Stimulated activated CD8-positive, alpha-beta memory T cell treated with anti-CD3 and anti-CD28 coated beads, Interleukin-12 subunit alpha, Interleukin-12 subunit beta, amount 100 ng/mL, for 24 hours (primary cell): Measurements from ENCODE around the gene FADS2.
"Not testable (repeated sequence)": the region's sequence is repeated elsewhere in the genome, so short reads cannot be mapped to it uniquely, and the experiment has no call there.

ENCODE experiments used
- DNase-seq: peaks from one replicate; pipeline ENCODE4 v3.0.0-alpha.2; 2020; ENCODE audit errors: extremely low read depth

Gene FADS2

DNA sequence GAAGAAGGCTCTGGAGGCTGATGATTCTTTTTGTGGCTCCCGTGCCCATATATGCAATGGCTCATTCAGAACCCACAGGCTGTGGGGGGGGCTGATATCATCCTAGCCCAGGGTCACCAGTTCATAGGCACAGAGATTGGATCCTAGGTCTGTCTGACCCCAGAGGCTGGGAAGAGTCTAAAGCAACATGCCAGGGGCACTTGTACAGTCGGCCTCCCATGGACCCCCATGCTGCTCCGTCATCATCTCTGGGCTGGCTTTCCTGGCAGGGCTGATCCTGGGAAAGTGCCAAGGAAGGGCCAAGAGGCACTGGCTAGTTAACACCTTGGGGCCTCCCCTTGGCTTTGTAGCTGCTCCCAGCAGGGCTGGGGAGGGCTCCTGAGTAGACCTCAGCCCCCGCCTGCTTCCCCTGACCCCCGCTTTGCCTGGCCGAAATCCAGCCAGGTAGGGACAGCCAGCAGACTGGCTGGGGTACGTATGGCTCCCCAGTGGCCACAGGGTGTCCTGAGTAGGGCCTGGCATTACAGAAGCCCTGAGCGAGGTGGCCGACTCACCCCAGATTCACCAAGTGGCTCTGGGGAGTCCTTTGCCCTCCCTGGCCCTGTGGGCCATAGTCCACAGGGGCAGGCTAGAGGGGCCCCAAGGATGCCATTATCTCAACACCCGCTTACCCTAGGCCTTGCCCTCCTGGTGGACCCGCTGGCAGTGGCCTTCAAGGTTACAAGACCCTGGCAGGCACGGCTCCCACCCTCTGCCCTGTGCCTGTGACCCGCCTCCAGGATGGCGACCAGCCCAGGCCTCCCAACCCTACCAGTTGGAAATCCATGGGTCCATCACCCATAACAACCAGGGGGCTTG, 40.7 kb downstream of the FADS2 start:
- no peak for DNase-seq

- no peak for DNase-seq
These were observed 41.3 kb downstream of the FADS2 start for GRCh38 chr11:61869429-61869707.

GRCh38 chr11:61869708-61870451, 41.8 kb downstream of the FADS2 start:
- no peak for DNase-seq

DNA sequence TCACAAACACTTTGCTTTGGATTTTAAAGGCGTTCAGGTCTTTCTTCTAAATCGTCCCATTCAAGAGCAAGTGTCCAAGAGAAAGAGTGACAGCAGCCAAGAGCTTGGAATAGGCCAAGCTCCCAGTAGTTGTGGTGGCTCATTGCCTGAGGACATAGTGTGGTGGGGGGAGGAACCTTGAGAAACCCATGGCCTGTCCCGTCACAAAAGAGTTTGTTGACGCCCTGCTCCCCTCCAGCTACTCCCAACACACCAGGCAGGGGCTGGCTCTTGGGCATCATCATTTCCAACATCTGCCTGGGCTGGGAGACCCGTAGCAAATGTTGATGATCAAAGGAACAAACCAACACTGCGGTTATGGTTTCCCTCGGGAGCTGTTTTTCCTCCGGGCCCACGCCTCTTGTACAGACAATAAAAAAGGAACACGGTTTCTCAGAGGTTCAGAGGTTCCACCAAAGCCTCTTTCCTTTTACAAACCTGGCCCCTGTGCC, 42.5 kb downstream of the FADS2 start:
- DNase-seq = no peak

DNA sequence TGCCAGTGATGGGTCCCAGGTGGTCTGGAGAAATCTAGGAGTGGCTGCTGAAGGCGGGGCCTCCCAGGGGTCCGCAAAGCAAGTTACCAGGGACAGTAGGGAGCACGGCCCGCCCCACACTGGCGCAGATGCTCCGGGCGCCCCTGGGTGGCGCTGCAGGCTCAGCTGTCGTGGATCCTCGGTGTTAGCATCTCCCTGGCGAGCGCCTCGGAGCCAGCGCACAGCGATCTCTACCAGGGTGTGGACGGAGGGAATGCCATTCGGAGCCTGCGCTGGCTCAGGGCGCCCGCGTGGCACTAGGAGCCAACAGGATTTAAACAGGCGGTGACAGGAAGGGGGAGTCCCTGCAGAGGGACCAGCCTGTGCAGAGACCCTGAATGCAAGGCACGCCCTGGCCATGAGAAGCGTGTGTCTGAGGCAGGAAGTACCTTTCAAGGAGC, 43.1 kb downstream of the FADS2 start:
- peak; percentile 17 for DNase-seq

DNA sequence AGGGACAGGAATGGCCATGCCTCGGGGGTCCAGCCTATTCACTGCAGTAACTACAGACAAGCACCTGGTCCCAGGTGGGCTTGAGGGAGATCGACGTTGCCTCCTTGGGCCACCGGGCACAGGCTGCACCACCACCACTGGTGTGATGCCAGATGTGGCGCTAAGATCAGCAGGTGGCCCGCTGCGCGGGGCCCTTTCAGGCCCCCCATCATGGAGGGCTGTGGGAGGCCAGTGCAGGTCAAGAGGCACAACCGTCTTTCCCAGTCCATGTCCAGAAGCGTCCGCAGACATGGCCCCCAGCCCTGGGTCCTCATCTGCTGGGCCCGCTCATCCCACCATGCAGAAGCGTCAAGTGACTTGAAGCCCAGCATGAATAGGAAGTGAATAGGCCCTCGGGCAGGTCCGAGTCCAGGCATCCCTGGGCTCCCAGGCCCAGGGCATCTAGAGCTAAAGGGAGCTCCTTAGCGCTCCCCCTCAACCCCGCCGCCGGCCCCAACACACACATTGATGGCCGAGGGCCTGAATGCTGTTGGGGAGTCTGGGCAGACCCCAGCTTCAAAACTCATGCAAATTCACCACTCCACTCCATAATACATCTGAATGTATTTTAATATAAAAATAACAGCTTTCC, 45.0 kb downstream of the FADS2 start:
- no peak for DNase-seq

DNA sequence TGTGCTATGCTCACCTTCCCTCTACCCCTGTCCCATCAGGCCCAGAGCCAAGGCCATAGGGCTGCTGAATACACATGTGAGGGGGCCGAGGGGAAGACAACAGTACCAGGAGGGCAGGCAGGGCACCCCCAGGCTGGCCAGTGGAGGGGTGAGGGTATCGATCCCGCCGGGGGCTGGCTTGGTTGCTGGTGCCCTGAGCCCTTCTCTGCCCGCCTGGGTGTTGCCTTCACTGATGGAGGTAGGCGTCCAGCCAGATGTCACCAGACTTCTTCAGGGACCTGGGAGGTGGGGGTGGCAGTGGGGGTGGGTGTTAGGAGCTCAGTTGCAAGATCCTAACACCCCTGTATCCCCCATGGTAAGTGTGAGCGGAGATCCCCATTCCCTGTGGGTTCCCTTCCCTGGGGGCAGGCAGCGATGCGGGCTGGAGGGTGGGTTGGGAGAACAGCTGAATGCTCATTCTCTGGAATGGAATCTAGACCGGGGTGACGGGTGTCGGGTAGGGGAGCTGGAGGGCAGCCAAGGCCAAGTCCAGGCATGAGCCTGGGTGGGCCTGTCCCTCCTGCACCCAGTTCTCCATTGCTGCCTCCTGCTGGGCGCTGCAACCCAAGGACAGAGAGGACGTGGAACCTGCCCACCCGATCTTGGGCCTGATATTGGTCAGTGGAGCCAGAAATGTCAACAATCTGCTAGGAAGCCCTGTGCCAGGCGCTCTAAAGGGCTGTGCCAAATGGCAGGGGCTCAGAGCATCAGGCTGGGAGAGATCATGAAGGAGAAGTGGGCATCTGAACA, 45.7 kb downstream of the FADS2 start:
- DNase-seq = no peak

DNA sequence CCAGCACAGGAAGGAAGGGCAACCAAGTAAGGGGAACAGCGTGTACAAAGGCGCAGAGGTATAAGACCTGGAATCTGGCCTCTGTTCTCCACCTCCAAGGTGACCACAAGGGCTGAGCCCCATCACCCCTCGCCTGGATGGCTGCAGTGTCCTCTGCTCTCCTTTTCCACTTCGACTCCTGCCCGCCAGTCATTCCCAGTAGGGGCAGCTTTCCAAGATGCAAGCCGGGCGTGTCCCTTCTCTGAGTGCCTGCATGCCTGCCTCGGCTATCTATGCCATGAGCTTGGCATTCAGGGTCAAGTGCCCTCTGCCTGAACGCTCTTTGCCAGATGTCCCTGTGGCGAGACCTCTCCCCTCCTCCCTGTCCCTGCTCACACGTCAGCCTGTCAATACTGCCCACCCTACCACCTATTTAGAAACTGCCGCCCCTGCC, 46.3 kb downstream of the FADS2 start:
- no peak for DNase-seq

- DNase-seq = no peak
These were observed 46.8 kb downstream of the FADS2 start for GRCh38 chr11:61874853-61875252.

GRCh38 chr11:61875698-61876097, 47.6 kb downstream of the FADS2 start:
- no peak for DNase-seq

DNA sequence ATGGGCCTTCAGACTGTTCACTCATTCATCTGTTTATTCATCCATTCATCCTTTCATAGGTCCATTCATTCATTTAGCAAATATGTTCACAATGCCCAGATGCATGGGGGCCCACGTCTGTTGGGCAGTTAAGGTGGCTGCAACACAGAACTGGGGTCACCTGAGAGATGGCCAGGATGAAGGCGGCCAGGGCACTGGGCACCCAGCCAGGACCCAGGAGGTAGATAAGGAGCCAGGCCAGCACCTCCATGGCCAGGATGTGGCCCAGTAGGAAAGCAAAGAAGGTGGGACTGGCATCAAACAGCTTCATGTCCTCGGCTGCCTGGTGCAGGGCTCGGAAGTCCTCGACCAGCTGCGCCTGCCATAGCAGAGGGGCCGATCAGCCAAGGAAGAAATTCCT, 51.1 kb downstream of the FADS2 start:
- DNase-seq = no peak

DNA sequence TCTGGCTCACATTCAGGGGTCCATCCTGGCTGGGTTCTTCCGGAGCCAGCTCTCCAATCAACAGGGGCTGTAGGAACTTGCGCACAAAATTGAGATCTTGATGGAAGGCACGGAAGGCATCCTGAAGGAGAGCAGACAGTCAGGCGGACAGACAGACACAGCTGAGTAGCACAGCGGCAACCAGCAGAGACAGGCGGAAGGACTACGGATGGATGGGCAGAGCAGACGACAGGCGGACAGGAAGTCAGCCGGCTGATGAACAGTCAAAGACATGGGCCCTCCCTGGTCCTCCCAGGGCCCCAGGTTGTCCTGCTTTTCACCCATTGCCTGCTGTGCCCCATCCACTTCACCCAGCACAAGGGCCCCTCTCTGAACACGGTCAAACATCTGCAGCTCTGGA, 51.9 kb downstream of the FADS2 start:
- no peak for DNase-seq

GRCh38 chr11:61880454-61880853, 52.4 kb downstream of the FADS2 start:
- DNase-seq = no peak

- DNase-seq = no peak
These were observed 53.3 kb downstream of the FADS2 start for GRCh38 chr11:61881397-61881796.

DNA sequence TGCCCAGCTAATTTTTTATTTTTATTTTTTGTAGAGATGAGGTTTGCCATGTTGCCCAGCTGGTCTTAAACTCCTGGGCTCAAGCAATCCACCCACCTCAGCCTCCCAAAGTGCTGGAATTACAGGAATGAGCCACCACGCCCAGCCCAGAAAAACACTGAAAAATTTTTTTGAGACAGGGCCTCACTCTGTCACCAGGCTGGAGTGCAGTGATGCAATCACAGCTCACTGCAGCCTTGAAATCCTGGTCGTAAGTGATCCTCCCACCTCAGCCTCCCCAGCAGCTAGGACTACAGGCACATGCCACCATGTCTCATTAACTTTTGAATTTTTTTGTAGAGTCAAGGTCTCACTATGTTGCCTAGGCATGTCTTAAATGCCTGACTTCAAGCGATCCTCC, 54.2 kb downstream of the FADS2 start:
- not testable (repeated sequence) for DNase-seq

GRCh38 chr11:61882879-61883278, 54.8 kb downstream of the FADS2 start:
- no peak for DNase-seq

DNA sequence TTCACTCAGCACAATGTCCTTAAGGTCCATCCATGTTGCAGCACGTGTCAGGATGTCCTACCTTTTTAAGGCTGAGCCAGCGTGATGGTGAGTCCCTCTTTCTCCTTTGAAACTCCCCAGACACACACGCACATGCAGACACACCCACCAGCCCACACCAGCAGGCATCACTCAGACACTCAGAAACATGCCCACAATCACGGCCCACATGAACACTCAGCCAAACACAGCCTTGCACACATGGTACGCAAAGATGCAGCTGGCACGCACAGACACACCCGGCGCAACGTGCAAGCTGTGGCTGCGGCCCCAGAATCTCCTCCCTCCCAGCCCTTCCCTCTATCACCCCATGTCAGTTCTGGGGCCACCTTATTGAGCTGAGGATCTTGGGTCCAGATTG, 55.2 kb downstream of the FADS2 start:
- no peak for DNase-seq

GRCh38 chr11:61883947-61884346, 55.8 kb downstream of the FADS2 start:
- DNase-seq = no peak

- no peak for DNase-seq
These were observed 57.2 kb downstream of the FADS2 start for GRCh38 chr11:61885166-61885778.

- DNase-seq = no peak
These were observed 57.9 kb downstream of the FADS2 start for GRCh38 chr11:61885784-61886580.

GRCh38 chr11:61886643-61887042, 58.5 kb downstream of the FADS2 start:
- no peak for DNase-seq
